Measurements from ENCODE around the gene FBXW9.
"Not testable (repeated sequence)": the region's sequence is repeated elsewhere in the genome, so short reads cannot be mapped to it uniquely, and the experiment has no call there.

Gene FBXW9

GRCh38 chr19:12715929-12716328 lies 19.5 kb upstream of the FBXW9 start:
- in situ Hi-C loops (cut with HindIII; ENCODE audit: low sequenced_read_pairs), result no loop called here

- in situ Hi-C loops (cut with HindIII; ENCODE audit: low sequenced_read_pairs), result no loop called here
Observed at GRCh38 chr19:12715102-12715501, 18.7 kb upstream of the FBXW9 start.

GRCh38 chr19:12713304-12713703 lies 16.9 kb upstream of the FBXW9 start:
- in situ Hi-C loops (cut with HindIII; ENCODE audit: low sequenced_read_pairs), result not testable (repeated sequence)

- in situ Hi-C loops (cut with HindIII; ENCODE audit: low sequenced_read_pairs), result not testable (repeated sequence)
Observed at GRCh38 chr19:12712077-12712476, 15.6 kb upstream of the FBXW9 start.

- in situ Hi-C loops (cut with HindIII; ENCODE audit: low sequenced_read_pairs), result no loop called here
Observed at GRCh38 chr19:12711187-12711586, 14.8 kb upstream of the FBXW9 start.

- in situ Hi-C loops (cut with HindIII; ENCODE audit: low sequenced_read_pairs), result loop anchor here (10.0 kb wide), 1 partner anchor 96 kb away; the partner anchor contains the start of genes PRDX2, RNASEH2A and THSD8
Observed at GRCh38 chr19:12708641-12709040, 12.2 kb upstream of the FBXW9 start.

GRCh38 chr19:12706332-12706718 lies 9.9 kb upstream of the FBXW9 start:
- in situ Hi-C loops (cut with HindIII; ENCODE audit: low sequenced_read_pairs), result loop anchor here (10.0 kb wide), 1 partner anchor 98 kb away; the partner anchor contains the start of genes PRDX2, RNASEH2A and THSD8

- in situ Hi-C loops (cut with HindIII; ENCODE audit: low sequenced_read_pairs), result loop anchor here (10.0 kb wide), 1 partner anchor 99 kb away; the partner anchor contains the start of genes PRDX2, RNASEH2A and THSD8
Observed at GRCh38 chr19:12705654-12706331, 9.4 kb upstream of the FBXW9 start.

- in situ Hi-C loops (cut with HindIII; ENCODE audit: low sequenced_read_pairs), result loop anchor here (10.0 kb wide), 1 partner anchor 100 kb away; the partner anchor contains the start of genes PRDX2, RNASEH2A and THSD8
Observed at GRCh38 chr19:12705169-12705568, 8.7 kb upstream of the FBXW9 start.

- in situ Hi-C loops (cut with HindIII; ENCODE audit: low sequenced_read_pairs), result loop anchor here (5.0 to 10.0 kb wide), 2 partner anchors 49 to 102 kb away; partner anchors contain the start of genes BEST2, PRDX2, RNASEH2A and THSD8
Observed at GRCh38 chr19:12703046-12703445, 6.6 kb upstream of the FBXW9 start.

GRCh38 chr19:12701596-12702282 lies 5.3 kb upstream of the FBXW9 start:
- in situ Hi-C loops (cut with HindIII; ENCODE audit: low sequenced_read_pairs), result loop anchor here (5.0 to 10.0 kb wide), 2 partner anchors 51 to 103 kb away; partner anchors contain the start of genes BEST2, PRDX2, RNASEH2A and THSD8

GRCh38 chr19:12698138-12698537 lies 1.7 kb upstream of the FBXW9 start:
- in situ Hi-C loops (cut with HindIII; ENCODE audit: low sequenced_read_pairs), result no loop called here

GRCh38 chr19:12697425-12697824 lies 994 bp upstream of the FBXW9 start:
- in situ Hi-C loops (cut with HindIII; ENCODE audit: low sequenced_read_pairs), result not testable (repeated sequence)

GRCh38 chr19:12695997-12696365 lies 450 bp downstream of the FBXW9 start:
- in situ Hi-C loops (cut with HindIII; ENCODE audit: low sequenced_read_pairs), result no loop called here

GRCh38 chr19:12695514-12695913 lies 917 bp downstream of the FBXW9 start:
- in situ Hi-C loops (cut with HindIII; ENCODE audit: low sequenced_read_pairs), result no loop called here

- in situ Hi-C loops (cut with HindIII; ENCODE audit: low sequenced_read_pairs), result no loop called here
Observed at GRCh38 chr19:12695096-12695495, 1.3 kb downstream of the FBXW9 start.

GRCh38 chr19:12694641-12695040 lies 1.8 kb downstream of the FBXW9 start:
- in situ Hi-C loops (cut with HindIII; ENCODE audit: low sequenced_read_pairs), result no loop called here

- in situ Hi-C loops (cut with HindIII; ENCODE audit: low sequenced_read_pairs), result no loop called here
Observed at GRCh38 chr19:12692960-12693359, 3.5 kb downstream of the FBXW9 start.

- in situ Hi-C loops (cut with HindIII; ENCODE audit: low sequenced_read_pairs), result no loop called here
Observed at GRCh38 chr19:12689581-12690216, 6.7 kb downstream of the FBXW9 start.

- in situ Hi-C loops (cut with HindIII; ENCODE audit: low sequenced_read_pairs), result no loop called here
Observed at GRCh38 chr19:12689012-12689411, 7.4 kb downstream of the FBXW9 start.

- in situ Hi-C loops (cut with HindIII; ENCODE audit: low sequenced_read_pairs), result no loop called here
Observed at GRCh38 chr19:12687496-12688196, 8.8 kb downstream of the FBXW9 start, which contains the start of gene GNG14. Gene GNG14 (plus strand): TSS chr19:12687998. CDS start chr19:12688049, 51 bp downstream.
